Brain microvascular endothelial cell (primary cell): ENCODE measurements around the gene TRDN.
"Not testable (repeated sequence)": the region's sequence is repeated elsewhere in the genome, so short reads cannot be mapped to it uniquely, and the experiment has no call there.

Source experiments
- DNase-seq: peaks from one replicate; pipeline ENCODE4 v3.0.0-alpha.2; 2020
- H3K27ac ChIP-seq: fragments of 250-450 bp; sonication (Bioruptor Pico); 2 replicates; pipeline ENCODE4 v1.5.1; 2020; ENCODE audit warnings: mild to moderate bottlenecking, moderate library complexity
- H3K27me3 ChIP-seq: fragments of 250-450 bp; sonication (Bioruptor Pico); replicated peaks from 2 replicates; pipeline ENCODE4 v1.5.1; 2020; ENCODE audit warnings: mild to moderate bottlenecking
- H3K36me3 ChIP-seq: fragments of 250-450 bp; sonication (Bioruptor Pico); replicated peaks from 2 replicates; pipeline ENCODE4 v1.5.1; 2020; ENCODE audit warnings: mild to moderate bottlenecking
- H3K4me3 ChIP-seq: 2 replicates; pipeline ENCODE4 v1.5.1; 2011; ENCODE audit warnings: low read depth, mild to moderate bottlenecking, control low read depth, low read length, moderate library complexity
- CTCF ChIP-seq: IDR thresholded peaks from 2 replicates; pipeline ENCODE4 v1.5.1; 2011; ENCODE audit warnings: low read depth, mild to moderate bottlenecking, moderate library complexity, low read length, control low read depth, inconsistent platforms; ENCODE audit errors: missing control alignments
- in situ Hi-C: cut with HindIII; loops from 2 replicates; pipeline ENCODE4 v1.10.0; 2017; ENCODE audit warnings: low sequenced_read_pairs, low pct_ligation_motif_present

Gene TRDN

GRCh38 chr6:123288649-123289048 is 348.1 kb downstream of the TRDN start:
- in situ Hi-C loops: no loop called here
- Histone ChIP-seq H3K27me3 (no peaks in the 10 kb centered on the region), H3K27ac (no peak overlapping the region), H3K4me3 (no peak overlapping the region), H3K36me3 (no peaks in the 10 kb centered on the region)
- no peak for DNase-seq
- no peak for TF ChIP-seq CTCF

GRCh38 chr6:123276546-123276980 is 360.2 kb downstream of the TRDN start:
- no peak overlapping the region for H3K4me3 ChIP-seq
- TF ChIP-seq CTCF: no peak
- in situ Hi-C loops: no loop called here
- DNase-seq: no peak
- no peak overlapping the region for H3K27ac ChIP-seq
- H3K27me3 ChIP-seq: no peaks in the 10 kb centered on the region
- no peaks in the 10 kb centered on the region for H3K36me3 ChIP-seq

DNA sequence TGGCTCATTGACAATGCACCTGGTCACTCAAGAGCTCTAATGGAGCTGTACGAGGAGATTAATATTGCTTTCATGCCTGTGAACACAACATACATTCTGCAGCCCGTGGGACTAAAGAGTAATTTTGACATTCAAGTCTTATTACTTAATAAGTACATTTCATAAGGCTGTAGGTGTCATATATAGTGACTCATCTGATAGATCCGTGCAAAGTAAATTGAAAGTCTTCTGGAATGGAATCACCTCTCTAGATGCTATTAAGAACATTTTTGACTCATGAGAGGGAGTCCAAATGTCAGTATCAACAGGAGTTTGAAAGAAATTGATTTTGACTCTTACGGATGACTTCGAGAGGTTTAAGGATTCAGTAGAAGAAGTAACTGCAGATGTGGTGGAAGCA is 372.8 kb downstream of the TRDN start:
- in situ Hi-C loops: no loop called here
- TF ChIP-seq CTCF: no peak
- Histone ChIP-seq H3K27me3 (no peaks in the 10 kb centered on the region), H3K36me3 (no peaks in the 10 kb centered on the region), H3K27ac (no peak overlapping the region), H3K4me3 (no peak overlapping the region)
- DNase-seq: no peak

GRCh38 chr6:123240626-123241025 is 396.1 kb downstream of the TRDN start:
- TF ChIP-seq CTCF: no peak
- in situ Hi-C loops: no loop called here
- Histone ChIP-seq H3K27me3 (no peaks in the 10 kb centered on the region), H3K36me3 (no peaks in the 10 kb centered on the region), H3K27ac (no peak overlapping the region), H3K4me3 (no peak overlapping the region)
- no peak for DNase-seq

DNA sequence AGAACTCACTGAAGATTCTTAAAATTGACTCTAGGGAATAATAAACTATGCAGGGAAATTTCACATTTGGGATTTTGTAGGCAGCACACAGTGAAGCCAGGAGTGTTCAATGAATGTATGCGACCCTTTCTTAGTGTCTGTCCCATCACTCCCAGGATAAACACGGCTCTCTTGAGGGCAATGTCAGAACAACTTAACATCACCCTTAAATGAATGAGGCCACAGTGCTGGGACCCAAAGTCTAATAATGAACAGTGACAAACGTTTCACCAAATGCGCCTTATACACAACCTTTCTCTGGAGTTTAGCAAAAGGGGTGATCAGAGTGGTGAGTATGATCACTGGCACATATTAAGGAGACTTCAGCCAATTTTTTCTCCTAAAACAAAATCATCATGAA is 403.4 kb downstream of the TRDN start:
- Histone ChIP-seq H3K27ac (no peak overlapping the region), H3K4me3 (no peak overlapping the region), H3K36me3 (no peaks in the 10 kb centered on the region), H3K27me3 (no peaks in the 10 kb centered on the region)
- in situ Hi-C loops: no loop called here
- TF ChIP-seq CTCF: no peak
- DNase-seq: no peak

DNA sequence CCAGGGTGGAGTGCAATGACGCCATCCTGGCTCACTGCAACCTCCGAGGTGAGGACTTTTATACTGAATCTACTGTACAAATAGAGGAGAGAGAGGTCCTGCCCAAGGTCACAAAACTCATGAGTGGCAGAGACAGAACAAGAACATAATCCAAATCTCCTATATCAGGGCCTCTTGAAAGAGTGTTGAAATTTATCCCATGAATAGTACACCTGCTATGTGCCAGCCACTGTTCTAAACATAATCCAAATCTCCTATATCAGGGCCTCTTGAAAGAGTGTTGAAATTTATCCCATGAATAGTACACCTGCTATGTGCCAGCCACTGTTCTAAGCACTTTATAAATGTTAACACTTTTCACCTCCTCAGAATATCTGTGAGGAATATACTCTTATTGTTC is 409.0 kb downstream of the TRDN start:
- DNase-seq, H3K27me3 ChIP-seq, H3K4me3 ChIP-seq, H3K36me3 ChIP-seq, in situ Hi-C loops, H3K27ac ChIP-seq: not testable (repeated sequence)
